H1 (cell line): ENCODE data around the gene RPTN. TPM values are rescaled to one million over a fixed set of nuclear protein-coding genes. Genes with fewer than 3 reads are reported as not detected.
A peak's percentile ranks its signal among the peaks of the same experiment; 100 is the strongest.

ENCODE experiments used
- CTCF ChIA-PET: fragments of 300-600 bp; sonication (Branson Sonifier 250); formaldehyde crosslinking; loops from one replicate; lab custom pipeline; 2021; ENCODE audit not compliant: partially characterized antibody; lab: Charles Lee
- POLR2A ChIA-PET: fragments of 300-600 bp; sonication (Branson Sonifier 250); formaldehyde crosslinking; loops from one replicate; lab custom pipeline; 2021; ENCODE audit warnings: inconsistent platforms; ENCODE audit not compliant: partially characterized antibody; lab: Charles Lee
- DNase-seq, 2 experiments: peaks; one replicate each; pipeline versions ENCODE4 v3.0.0 to v3.0.0-alpha.2; 2010 to 2022; ENCODE audit warnings: low spot score in 2 of 2, low read depth in 1 of 2, mixed read lengths in 1 of 2
- FAIRE-seq: peaks from 2 replicates; lab custom pipeline; 2011; peaks lifted over from hg19 to GRCh38; lab: Jason Lieb, UNC
- H2AFZ ChIP-seq: 2 replicates; pipeline ENCODE4 v1.8.1; 2012; ENCODE audit warnings: low read length, inconsistent platforms
- H2AK5ac ChIP-seq: 2 replicates; pipeline ENCODE4 v1.6.1; 2013; ENCODE audit warnings: low read depth, low read length
- H2BK120ac ChIP-seq: replicated peaks from 2 replicates; pipeline ENCODE3; 2013; ENCODE audit warnings: low read depth, low read length, inconsistent platforms
- H2BK12ac ChIP-seq: 2 replicates; pipeline ENCODE4 v1.6.1; 2013; ENCODE audit warnings: low read depth, low read length
- H2BK15ac ChIP-seq: 2 replicates; pipeline ENCODE4 v1.6.1; 2013; ENCODE audit warnings: low read length
- H2BK20ac ChIP-seq: 2 replicates; pipeline ENCODE4 v1.6.1; 2013; ENCODE audit warnings: low read length
- H2BK5ac ChIP-seq: 2 replicates; pipeline ENCODE4 v1.6.1; 2013; ENCODE audit warnings: low read depth, low read length
- H3K14ac ChIP-seq: 2 replicates; pipeline ENCODE4 v1.6.1; 2013; ENCODE audit warnings: inconsistent platforms; ENCODE audit not compliant: insufficient read length
- H3K18ac ChIP-seq: 2 replicates; pipeline ENCODE4 v1.6.1; 2013; ENCODE audit warnings: low read length; ENCODE audit errors: extremely low read depth
- H3K23ac ChIP-seq: 2 replicates; pipeline ENCODE4 v1.6.1; 2013; ENCODE audit warnings: inconsistent platforms; ENCODE audit not compliant: insufficient read length
- H3K23me2 ChIP-seq: 2 replicates; pipeline ENCODE4 v1.6.1; 2013; ENCODE audit warnings: low read depth, low read length
- H3K27ac ChIP-seq: 2 replicates; pipeline ENCODE4 v1.6.1; 2011; ENCODE audit warnings: low read depth, low read length, inconsistent platforms
- H3K27me3 ChIP-seq, 4 experiments: replicated peaks in 1 of 4; 1 replicate in 1 of 4; 2 replicates in 3 of 4; pipeline versions ENCODE4 v1.6.1 to v1.8.1; 2011 to 2013; ENCODE audit warnings: low read length in 3 of 4, mild to moderate bottlenecking in 3 of 4, inconsistent platforms in 2 of 4, mixed read lengths in 2 of 4, moderate library complexity in 1 of 4; ENCODE audit not compliant: control insufficient read depth in 3 of 4, insufficient read depth in 3 of 4; ENCODE audit errors: extremely low read depth in 1 of 4
- H3K36me3 ChIP-seq, 4 experiments: 2 replicates each; pipeline versions ENCODE4 v1.6.1 to v1.8.1; 2011 to 2013; ENCODE audit warnings: mild to moderate bottlenecking in 4 of 4, low read length in 3 of 4, moderate library complexity in 2 of 4, control low read depth in 1 of 4, inconsistent platforms in 1 of 4; ENCODE audit not compliant: insufficient read depth in 4 of 4, control insufficient read depth in 2 of 4
- H3K4ac ChIP-seq: replicated peaks from 2 replicates; pipeline ENCODE3; 2013; ENCODE audit warnings: low read length, low read depth, mixed read lengths, inconsistent platforms; ENCODE audit not compliant: insufficient read length
- H3K4me1 ChIP-seq, 4 experiments: replicated peaks in 1 of 4; 1 replicate in 1 of 4; 2 replicates in 3 of 4; pipeline versions ENCODE4 v1.6.1 to v1.8.1; 2011 to 2013; ENCODE audit warnings: low read length in 3 of 4, inconsistent platforms in 2 of 4, mixed read lengths in 1 of 4; ENCODE audit not compliant: insufficient read depth in 4 of 4, control insufficient read depth in 3 of 4
- H3K4me2 ChIP-seq, 2 experiments: 2 replicates each; pipeline versions ENCODE4 v1.6.1 to v1.8.1; 2011 to 2013; ENCODE audit warnings: low read depth in 2 of 2, low read length in 2 of 2, control low read depth in 1 of 2, inconsistent platforms in 1 of 2, mild to moderate bottlenecking in 1 of 2; ENCODE audit not compliant: insufficient read depth in 1 of 2
- H3K4me3 ChIP-seq, 4 experiments: fragments of 200-600, 300-600 bp in 1 of 4; sonication (generic), shearing (Covaris generic), sonication (Bioruptor Twin) in 1 of 4; 2 replicates each; pipeline versions ENCODE4 v1.5.1 to v1.8.1; 2011 to 2016; ENCODE audit warnings: low read length in 4 of 4, low read depth in 3 of 4, control low read depth in 2 of 4, inconsistent platforms in 2 of 4, mild to moderate bottlenecking in 2 of 4, mixed read lengths in 1 of 4, moderate library complexity in 1 of 4; ENCODE audit not compliant: insufficient read depth in 2 of 4; ENCODE audit errors: extremely low read depth in 1 of 4
- H3K56ac ChIP-seq: replicated peaks from 2 replicates; pipeline ENCODE3; 2013; ENCODE audit warnings: low read depth, mild to moderate bottlenecking, mixed read lengths, low read length, inconsistent platforms; ENCODE audit not compliant: insufficient read length
- H3K79me1 ChIP-seq: 2 replicates; pipeline ENCODE4 v1.6.1; 2013; ENCODE audit warnings: low read depth, low read length, control low read depth
- H3K79me2 ChIP-seq, 2 experiments: 2 replicates each; pipeline versions ENCODE4 v1.6.1 to v1.8.1; 2012 to 2013; ENCODE audit warnings: low read length in 2 of 2, mild to moderate bottlenecking in 2 of 2, inconsistent platforms in 1 of 2; ENCODE audit not compliant: insufficient read depth in 2 of 2, control insufficient read depth in 1 of 2
- H3K9ac ChIP-seq, 4 experiments: replicated peaks in 1 of 4; 1 replicate in 1 of 4; 2 replicates in 3 of 4; pipeline versions ENCODE4 v1.6.1 to v1.8.1; 2011 to 2013; ENCODE audit warnings: low read depth in 3 of 4, low read length in 3 of 4, control low read depth in 2 of 4, mild to moderate bottlenecking in 2 of 4, moderate library complexity in 2 of 4, inconsistent platforms in 1 of 4; ENCODE audit errors: extremely low read depth in 1 of 4
- H3K9me3 ChIP-seq, 2 experiments: 2 replicates each; pipeline versions ENCODE4 v1.6.1 to v1.8.1; 2012 to 2013; ENCODE audit warnings: mild to moderate bottlenecking in 2 of 2, moderate library complexity in 2 of 2, control low read depth in 1 of 2, inconsistent platforms in 1 of 2, low read depth in 1 of 2, low read length in 1 of 2, mixed read lengths in 1 of 2; ENCODE audit not compliant: insufficient read depth in 2 of 2
- H4K20me1 ChIP-seq, 2 experiments: replicated peaks in 1 of 2; 2 replicates each; pipeline versions ENCODE3 to v1.8.1; 2011 to 2013; ENCODE audit warnings: inconsistent platforms in 2 of 2, low read length in 2 of 2, mild to moderate bottlenecking in 1 of 2; ENCODE audit not compliant: insufficient read depth in 2 of 2, control insufficient read depth in 1 of 2
- H4K5ac ChIP-seq: 2 replicates; pipeline ENCODE4 v1.6.1; 2013; ENCODE audit warnings: low read length, low read depth, mixed read lengths, inconsistent platforms; ENCODE audit not compliant: insufficient read length
- H4K8ac ChIP-seq: 2 replicates; pipeline ENCODE4 v1.8.0; 2013; ENCODE audit warnings: mild to moderate bottlenecking, moderate library complexity, low read length, inconsistent platforms; ENCODE audit not compliant: insufficient read depth; ENCODE audit errors: extremely low read depth
- H4K91ac ChIP-seq: replicated peaks from 2 replicates; pipeline ENCODE3; 2013; ENCODE audit warnings: low read length, mixed read lengths, inconsistent platforms; ENCODE audit not compliant: insufficient read length
- BRCA1 ChIP-seq: IDR thresholded peaks from 2 replicates; pipeline ENCODE4 v1.6.1; 2012; ENCODE audit warnings: low read depth, low read length, improper control_type of control experiment
- CBX8 ChIP-seq: fragments of 300-800, 300-1000 bp; sonication (generic); IDR thresholded peaks from 2 replicates; pipeline ENCODE4 v1.7.1; 2016; ENCODE audit warnings: low read depth, low read length, borderline replicate concordance
- CREB1 ChIP-seq: IDR thresholded peaks from 2 replicates; pipeline ENCODE4 v1.6.1; 2012; ENCODE audit warnings: inconsistent platforms
- CTBP2 ChIP-seq: IDR thresholded peaks from 2 replicates; pipeline ENCODE4 v1.7.0; 2011; ENCODE audit warnings: borderline replicate concordance, mild to moderate bottlenecking, moderate library complexity, mixed read lengths, low read length; ENCODE audit not compliant: insufficient read depth, insufficient read length
- EZH2 ChIP-seq: fragments of 200-600 bp; sonication (generic); IDR thresholded peaks from 2 replicates; pipeline ENCODE4 v1.7.1; 2012; ENCODE audit warnings: low read depth, mild to moderate bottlenecking, moderate library complexity, low read length, inconsistent platforms; ENCODE audit not compliant: severe bottlenecking
- JUND ChIP-seq: IDR thresholded peaks from 2 replicates; pipeline ENCODE4 v1.6.1; 2011; ENCODE audit warnings: mild to moderate bottlenecking, improper control_type of control experiment, low read length
- KDM4A ChIP-seq: IDR thresholded peaks from one replicate; pipeline ENCODE4 v1.7.1; 2012; ENCODE audit warnings: low read depth, mild to moderate bottlenecking, moderate library complexity, low read length, inconsistent platforms; ENCODE audit not compliant: severe bottlenecking
- RNF2 ChIP-seq: fragments of 200-900, 300-1000 bp; sonication (generic); IDR thresholded peaks from 2 replicates; pipeline ENCODE4 v1.7.1; 2016; ENCODE audit warnings: borderline replicate concordance, low read depth, mild to moderate bottlenecking, antibody characterized with exemption, low read length; ENCODE audit not compliant: poor library complexity, severe bottlenecking; ENCODE audit errors: missing control alignments
- WGBS, 2 experiments: shearing (Covaris generic) in 1 of 2; methylation state at CpG; one replicate each; pipeline versions ENCODE4 v1.1.6 to v1.1.7; 2013 to 2015; ENCODE audit warnings: low lambda C conversion rate in 2 of 2, mixed read lengths in 2 of 2, inconsistent platforms in 1 of 2, low coverage in 1 of 2, missing lambda C conversion rate in 1 of 2; ENCODE audit not compliant: insufficient replicate concordance in 2 of 2, insufficient coverage in 1 of 2, insufficient read length in 1 of 2; ENCODE audit errors: extremely low coverage in 1 of 2, missing lambda C conversion rate in 1 of 2; 5-methylcytosine and 5-hydroxymethylcytosine counted together
- polyA plus RNA-seq, 7 experiments: library from polyadenylated mRNA; depleted of rRNA in 3 of 7; stranded (reverse) in 5 of 7; unstranded in 2 of 7; fragments of >200 nt in 5 of 7; fragments of 200-250 nt in 2 of 7; gene quantifications; 1 replicate in 5 of 7; 2 replicates in 1 of 7; 4 replicates in 1 of 7; pipeline versions ENCODE4 v1.2.1 to v1.2.3, GENCODE V29; 2011 to 2013; ENCODE audit warnings: missing spikeins in 2 of 7, mixed read lengths in 2 of 7
- total RNA-seq: library from RNA; stranded (reverse); fragmentation: NEBNext Ultra II Directional; extraction: Animal tissue kit (Norgen Biotek cat#: 25700); gene quantifications from 2 replicates; pipeline ENCODE4 v1.2.1, GENCODE V29; 2021

RPTN gene
- total and polyA plus RNA-seq, 2 of the 8 experiments (the other 6 are each of a cell fraction or from before 2014, with no cell fraction given), result not detected

DNA sequence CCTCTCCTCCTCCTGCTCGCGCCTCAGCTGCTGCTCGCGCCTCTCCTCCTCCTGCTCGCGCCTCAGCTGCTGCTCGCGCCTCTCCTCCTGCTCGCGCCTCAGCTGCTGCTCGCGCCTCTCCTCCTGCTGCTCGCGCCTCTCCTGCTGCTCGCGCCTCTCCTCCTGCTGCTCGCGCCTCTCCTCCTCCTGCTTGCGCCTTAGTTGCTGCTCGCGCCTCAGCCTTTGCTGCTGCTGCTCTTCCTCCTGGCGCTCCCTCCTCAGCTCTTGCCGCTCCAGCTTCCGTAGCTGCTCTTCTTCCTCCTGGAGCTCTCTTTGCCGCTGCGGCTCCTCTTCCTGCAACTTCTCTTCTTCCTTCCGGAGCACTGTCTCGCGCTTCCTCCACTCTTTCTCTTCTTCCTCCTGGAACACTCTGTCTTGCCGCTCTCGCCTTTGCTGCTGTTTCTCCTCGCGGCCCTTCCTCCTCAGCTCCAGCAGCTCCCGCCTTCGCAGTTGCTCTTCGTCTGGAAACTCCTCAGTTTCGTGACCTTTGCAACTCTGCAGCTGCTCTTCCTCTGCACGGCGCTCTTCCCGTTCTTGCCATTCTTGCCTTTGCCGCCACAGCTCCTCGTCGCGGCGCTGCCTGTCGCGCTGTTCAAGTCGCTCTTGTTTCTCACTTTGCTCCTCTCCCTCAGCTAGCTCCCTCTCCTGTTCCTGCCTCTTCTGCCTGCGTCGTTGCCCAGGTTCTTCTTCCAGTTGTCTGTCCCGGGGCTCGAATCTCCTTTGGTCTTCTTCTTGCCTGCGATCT lies 46.7 kb downstream of the RPTN start:
- TF ChIP-seq BRCA1 (no peak), JUND (no peak), CTBP2 (no peak), CREB1 (no peak), CBX8 (no peak), EZH2 (peak; percentile 62), KDM4A (peak; percentile 27), RNF2 (no peak)

More for the DNA sequence above, 46.7 kb downstream of the RPTN start:
- Histone ChIP-seq H2BK12ac (peak overlapping the region; percentile 11; the same call in 1 of the 2 replicates), H2BK20ac (peak overlapping the region; percentile 15; the same call in 1 of the 2 replicates), H3K79me1 (no peaks in the 10 kb centered on the region), H3K14ac (no peak overlapping the region), H2BK120ac (no peak overlapping the region), H3K36me3 (peaks cover 0 to 2% (median 0%) of the 10 kb centered on the region in 4 experiments; a peak in 1 of 8 replicates), H3K18ac (no peak overlapping the region), H3K27ac (no peak overlapping the region), H2AFZ (no peak overlapping the region; the same call in 1 of the 2 replicates), H4K91ac (no peak overlapping the region), H4K5ac (no peak overlapping the region), H3K27me3 (peaks cover 51 to 72% (median 70%) of the 10 kb centered on the region in 4 experiments), H4K8ac (no peak overlapping the region), H4K20me1 (peaks cover 0 to 3% of the 10 kb centered on the region in 2 experiments), H3K4me1 (peaks cover 0 to 11% (median 4%) of the 10 kb centered on the region in 4 experiments; a peak in 5 of 7 replicates), H3K4me3 (peak overlapping the region; percentile 23 to 44 (median 28); a peak in 6 of 8 replicates), H3K23ac (no peak overlapping the region), H2BK5ac (no peak overlapping the region), H3K9me3 (peaks cover 0 to 59% of the 10 kb centered on the region in 2 experiments; a peak in 3 of 4 replicates), H3K4me2 (peak overlapping the region; percentile 55 to 91; a peak in 3 of 4 replicates), H3K9ac (no peak overlapping the region; a peak in 1 of 7 replicates), H2BK15ac (0 out of 2 replicates have a peak overlapping the region, but pooled peaks have one; percentile 31), H2AK5ac (no peak overlapping the region), H3K56ac (no peak overlapping the region), H3K4ac (no peak overlapping the region), H3K23me2 (peaks cover 25% of the 10 kb centered on the region; the same call in 1 of the 2 replicates), H3K79me2 (no peaks in the 10 kb centered on the region)
- FAIRE-seq, result no peak
- POLR2A ChIA-PET, result no interaction called here
- CTCF ChIA-PET, result interaction anchor here (1.1 to 1.5 kb wide), 4 partner anchors 59 to 346 kb away, joined by 3 to 5 read pairs (median 4); no protein-coding TSS in a partner anchor
- WGBS, 2 experiments, result 69% methylated on average over 29 of the region's 53 CpGs; no CpG with 5 or more reads in 1 of the 2 experiments
- DNase-seq, result peak in 1 of 2 experiments; percentile 49
